ENCODE data around the gene TKT. TPM values are rescaled to one million over a fixed set of nuclear protein-coding genes. Genes with fewer than 3 reads are reported as not detected.

Gene TKT
- total and polyA plus RNA-seq, 4 donors, result 351 to 498 (median 456) TPM

GRCh38 chr3:53185761-53186465 lies 69.9 kb downstream of the TKT start:
- no peak overlapping the region for H3K4me3 ChIP-seq
- peaks cover 0 to 76% (median 18%) of the 10 kb centered on the region in 4 donors for H3K36me3 ChIP-seq (ENCODE audit: control insufficient read depth in 4 of 4, insufficient read depth in 4 of 4, low read length in 4 of 4)
- H3K9ac ChIP-seq (ENCODE audit: insufficient read depth in 1 of 2, low read length in 2 of 2), result no peak overlapping the region
- no peaks in the 10 kb centered on the region for H3K27me3 ChIP-seq (ENCODE audit: control insufficient read depth in 3 of 3, insufficient read depth in 3 of 3, low read length in 2 of 3)
- no peak overlapping the region for H3K27ac ChIP-seq (ENCODE audit: low read depth in 1 of 2, low read length in 1 of 2)
- peak in 1 of 3 donors; percentile 8 for DNase-seq
- ATAC-seq (ENCODE audit: insufficient read depth, low FRiP score), result no peak
- peaks cover 0 to 4% (median 0%) of the 10 kb centered on the region in 5 donors for H3K4me1 ChIP-seq (ENCODE audit: control insufficient read depth in 5 of 5, insufficient read depth in 5 of 5, low read length in 5 of 5)
- no peaks in the 10 kb centered on the region for H3K9me3 ChIP-seq (ENCODE audit: control insufficient read depth in 4 of 4, insufficient read depth in 3 of 4, low read length in 3 of 4)
- TF ChIP-seq CTCF (IDR thresholded peaks at IDR 0.05; ENCODE audit: control extremely low read depth, extremely low read depth), result no peak
- WGBS, 2 donors, result 92 to 94% methylated on average over 19 to 20 of the region's 20 CpGs

GRCh38 chr3:53184701-53185100 lies 71.1 kb downstream of the TKT start:
- Histone ChIP-seq H3K4me3 (no peak overlapping the region), H3K27ac (ENCODE audit: low read depth in 1 of 2, low read length in 1 of 2) (no peak overlapping the region), H3K36me3 (ENCODE audit: control insufficient read depth in 4 of 4, insufficient read depth in 4 of 4, low read length in 4 of 4) (peaks cover 0 to 74% (median 14%) of the 10 kb centered on the region in 4 donors), H3K27me3 (ENCODE audit: control insufficient read depth in 3 of 3, insufficient read depth in 3 of 3, low read length in 2 of 3) (no peaks in the 10 kb centered on the region), H3K4me1 (ENCODE audit: control insufficient read depth in 5 of 5, insufficient read depth in 5 of 5, low read length in 5 of 5) (peaks cover 0 to 4% (median 0%) of the 10 kb centered on the region in 5 donors), H3K9ac (ENCODE audit: insufficient read depth in 1 of 2, low read length in 2 of 2) (no peak overlapping the region), H3K9me3 (ENCODE audit: control insufficient read depth in 4 of 4, insufficient read depth in 3 of 4, low read length in 3 of 4) (no peaks in the 10 kb centered on the region)
- DNase-seq (no peak), ATAC-seq (ENCODE audit: insufficient read depth, low FRiP score) (no peak)
- no peak for TF ChIP-seq CTCF (IDR thresholded peaks at IDR 0.05; ENCODE audit: control extremely low read depth, extremely low read depth)
- 93 to 96% methylated on average over 7 of the region's 7 CpGs for WGBS, 2 donors

- no peak overlapping the region for H3K4me3 ChIP-seq
- H3K9me3 ChIP-seq (ENCODE audit: control insufficient read depth in 4 of 4, insufficient read depth in 3 of 4, low read length in 3 of 4), result no peaks in the 10 kb centered on the region
- TF ChIP-seq CTCF (IDR thresholded peaks at IDR 0.05; ENCODE audit: control extremely low read depth, extremely low read depth), result no peak
- H3K4me1 ChIP-seq (ENCODE audit: control insufficient read depth in 5 of 5, insufficient read depth in 5 of 5, low read length in 5 of 5), result peaks cover 0 to 4% (median 0%) of the 10 kb centered on the region in 5 donors
- 92 to 94% methylated on average over 9 of the region's 9 CpGs for WGBS, 2 donors
- no peak overlapping the region for H3K9ac ChIP-seq (ENCODE audit: insufficient read depth in 1 of 2, low read length in 2 of 2)
- H3K36me3 ChIP-seq (ENCODE audit: control insufficient read depth in 4 of 4, insufficient read depth in 4 of 4, low read length in 4 of 4), result peaks cover 0 to 75% (median 16%) of the 10 kb centered on the region in 4 donors
- ATAC-seq (ENCODE audit: insufficient read depth, low FRiP score), result no peak
- DNase-seq, result no peak
- H3K27ac ChIP-seq (ENCODE audit: low read depth in 1 of 2, low read length in 1 of 2), result no peak overlapping the region
- H3K27me3 ChIP-seq (ENCODE audit: control insufficient read depth in 3 of 3, insufficient read depth in 3 of 3, low read length in 2 of 3), result no peaks in the 10 kb centered on the region
These were observed 72.3 kb downstream of the TKT start for GRCh38 chr3:53183514-53183913.

All from lung (tissue), 12 donors.